ACC112 (cell line): ENCODE data around the gene TRIP12.
"Not testable (repeated sequence)": the region's sequence is repeated elsewhere in the genome, so short reads cannot be mapped to it uniquely, and the experiment has no call there.

Experiments
- H2AFZ ChIP-seq: fragments of 200-600 bp; sonication (generic); one replicate; pipeline ENCODE4 v1.6.0; 2017; ENCODE audit warnings: antibody characterized with exemption, low read length; ENCODE audit not compliant: unreplicated experiment
- H3K27ac ChIP-seq: fragments of 200-600 bp; sonication (generic); 2 replicates; pipeline ENCODE4 v1.5.1; 2014; ENCODE audit warnings: low read depth, mild to moderate bottlenecking, antibody characterized with exemption, low read length, moderate library complexity
- H3K27me3 ChIP-seq: fragments of 200-600 bp; sonication (generic); 2 replicates; pipeline ENCODE4 v1.6.1; 2014; ENCODE audit warnings: mild to moderate bottlenecking, antibody characterized with exemption, low read length, moderate library complexity, mixed read lengths; ENCODE audit not compliant: insufficient read depth
- H3K36me3 ChIP-seq: fragments of 200-600 bp; sonication (generic); 2 replicates; pipeline ENCODE4 v1.6.1; 2016; ENCODE audit warnings: mild to moderate bottlenecking, antibody characterized with exemption, low read length, moderate library complexity, mixed read lengths; ENCODE audit not compliant: insufficient read depth
- H3K4me1 ChIP-seq: fragments of 200-600 bp; sonication (generic); one replicate; pipeline ENCODE4 v1.6.1; 2016; ENCODE audit warnings: low read length, mixed read lengths; ENCODE audit not compliant: insufficient read depth, unreplicated experiment, control insufficient read depth
- H3K4me3 ChIP-seq: fragments of 200-600 bp; sonication (generic); 2 replicates; pipeline ENCODE4 v1.5.1; 2014; ENCODE audit warnings: mild to moderate bottlenecking, low read depth, low read length
- H3K79me2 ChIP-seq: fragments of 200-600 bp; sonication (generic); one replicate; pipeline ENCODE4 v1.6.0; 2016; ENCODE audit warnings: low read length; ENCODE audit not compliant: control insufficient read depth, unreplicated experiment, insufficient read depth

Gene TRIP12

GRCh38 chr2:229834368-229834767, 87.4 kb downstream of the TRIP12 start:
- peaks cover 46% of the 10 kb centered on the region for H3K79me2 ChIP-seq
- H2AFZ ChIP-seq, H3K27me3 ChIP-seq, H3K4me3 ChIP-seq, H3K27ac ChIP-seq: not testable (repeated sequence)
- peaks cover 16% of the 10 kb centered on the region for H3K36me3 ChIP-seq
- peaks cover 15% of the 10 kb centered on the region for H3K4me1 ChIP-seq

- Histone ChIP-seq H3K27ac (no peak overlapping the region), H3K4me3 (no peak overlapping the region), H3K27me3 (no peaks in the 10 kb centered on the region), H3K36me3 (peaks cover 28% of the 10 kb centered on the region), H3K4me1 (peaks cover 15% of the 10 kb centered on the region), H3K79me2 (peaks cover 36% of the 10 kb centered on the region), H2AFZ (no peak overlapping the region)
Observed at GRCh38 chr2:229832510-229832898, 89.3 kb downstream of the TRIP12 start.

GRCh38 chr2:229831805-229832509, 89.9 kb downstream of the TRIP12 start:
- H3K4me1 ChIP-seq: peaks cover 15% of the 10 kb centered on the region
- H3K27ac ChIP-seq: no peak overlapping the region
- H3K79me2 ChIP-seq: peaks cover 33% of the 10 kb centered on the region
- H3K36me3 ChIP-seq: peaks cover 28% of the 10 kb centered on the region
- H3K4me3 ChIP-seq: no peak overlapping the region
- no peak overlapping the region for H2AFZ ChIP-seq
- H3K27me3 ChIP-seq: no peaks in the 10 kb centered on the region

- Histone ChIP-seq H3K4me3 (no peak overlapping the region), H3K4me1 (peaks cover 23% of the 10 kb centered on the region), H3K27me3 (no peaks in the 10 kb centered on the region), H3K27ac (no peak overlapping the region), H2AFZ (no peak overlapping the region), H3K36me3 (peaks cover 31% of the 10 kb centered on the region), H3K79me2 (peaks cover 8% of the 10 kb centered on the region)
Observed at GRCh38 chr2:229825476-229825875, 96.3 kb downstream of the TRIP12 start.

- H3K4me3 ChIP-seq: no peak overlapping the region
- H2AFZ ChIP-seq: no peak overlapping the region
- H3K27ac ChIP-seq: no peak overlapping the region
- H3K79me2 ChIP-seq: peaks cover 11% of the 10 kb centered on the region
- H3K27me3 ChIP-seq: no peaks in the 10 kb centered on the region
- peaks cover 22% of the 10 kb centered on the region for H3K36me3 ChIP-seq
- peaks cover 31% of the 10 kb centered on the region for H3K4me1 ChIP-seq
Observed at GRCh38 chr2:229821316-229821715, 100.5 kb downstream of the TRIP12 start.

GRCh38 chr2:229818230-229818629, 103.6 kb downstream of the TRIP12 start:
- no peak overlapping the region for H3K4me3 ChIP-seq
- H3K27me3 ChIP-seq: no peaks in the 10 kb centered on the region
- peaks cover 40% of the 10 kb centered on the region for H3K4me1 ChIP-seq
- H2AFZ ChIP-seq: no peak overlapping the region
- peaks cover 20% of the 10 kb centered on the region for H3K36me3 ChIP-seq
- peaks cover 11% of the 10 kb centered on the region for H3K79me2 ChIP-seq
- no peak overlapping the region for H3K27ac ChIP-seq

- H3K79me2 ChIP-seq: peaks cover 3% of the 10 kb centered on the region
- peaks cover 23% of the 10 kb centered on the region for H3K4me1 ChIP-seq
- peak overlapping the region; percentile 79 for H3K27ac ChIP-seq
- peaks cover 22% of the 10 kb centered on the region for H3K36me3 ChIP-seq
- H3K4me3 ChIP-seq: peak overlapping the region; percentile 41; the same call in 1 of the 2 replicates
- no peak overlapping the region for H2AFZ ChIP-seq
- no peaks in the 10 kb centered on the region for H3K27me3 ChIP-seq
Observed at GRCh38 chr2:229815858-229816257, 106.0 kb downstream of the TRIP12 start.

- peaks cover 23% of the 10 kb centered on the region for H3K4me1 ChIP-seq
- H3K36me3 ChIP-seq: peaks cover 27% of the 10 kb centered on the region
- peak overlapping the region; percentile 79 for H3K27ac ChIP-seq
- H2AFZ ChIP-seq: no peak overlapping the region
- H3K27me3 ChIP-seq: no peaks in the 10 kb centered on the region
- peaks cover 3% of the 10 kb centered on the region for H3K79me2 ChIP-seq
- H3K4me3 ChIP-seq: peak overlapping the region; percentile 41; the same call in 1 of the 2 replicates
Observed at GRCh38 chr2:229815342-229815741, 106.5 kb downstream of the TRIP12 start.

- no peak overlapping the region for H2AFZ ChIP-seq
- H3K4me1 ChIP-seq: peaks cover 9% of the 10 kb centered on the region
- H3K4me3 ChIP-seq: no peak overlapping the region
- H3K27me3 ChIP-seq: no peaks in the 10 kb centered on the region
- no peaks in the 10 kb centered on the region for H3K79me2 ChIP-seq
- H3K27ac ChIP-seq: no peak overlapping the region
- peaks cover 58% of the 10 kb centered on the region for H3K36me3 ChIP-seq
Observed at GRCh38 chr2:229810786-229811185, 111.0 kb downstream of the TRIP12 start.

GRCh38 chr2:229805559-229805958, 116.2 kb downstream of the TRIP12 start:
- Histone ChIP-seq H3K27me3 (no peaks in the 10 kb centered on the region), H3K79me2 (peaks cover 5% of the 10 kb centered on the region), H2AFZ (no peak overlapping the region), H3K4me1 (no peaks in the 10 kb centered on the region), H3K27ac (no peak overlapping the region), H3K4me3 (no peak overlapping the region), H3K36me3 (peaks cover 61% of the 10 kb centered on the region)

GRCh38 chr2:229802785-229803184, 119.0 kb downstream of the TRIP12 start:
- Histone ChIP-seq H2AFZ (no peak overlapping the region), H3K27me3 (no peaks in the 10 kb centered on the region), H3K79me2 (peaks cover 7% of the 10 kb centered on the region), H3K27ac (no peak overlapping the region), H3K4me3 (no peak overlapping the region), H3K36me3 (peaks cover 51% of the 10 kb centered on the region), H3K4me1 (no peaks in the 10 kb centered on the region)
